Activated CD8-positive, alpha-beta memory T cell treated with anti-CD3 and anti-CD28 coated beads, Interleukin-2, amount 50 U/mL, for 24 hours (primary cell): ENCODE results near the gene OSBPL10.

ENCODE experiments used
- DNase-seq: peaks from one replicate; pipeline ENCODE4 v3.0.0-alpha.2; 2020; ENCODE audit errors: extremely low read depth

Gene OSBPL10

GRCh38 chr3:31958701-31959152 lies 22.3 kb downstream of the OSBPL10 start:
- DNase-seq = no peak

- DNase-seq = no peak
Measured at GRCh38 chr3:31957106-31957505, 24.0 kb downstream of the OSBPL10 start.

GRCh38 chr3:31955581-31955980 lies 25.5 kb downstream of the OSBPL10 start:
- DNase-seq = no peak

GRCh38 chr3:31953636-31954035 lies 27.4 kb downstream of the OSBPL10 start:
- no peak for DNase-seq

- no peak for DNase-seq
Measured at GRCh38 chr3:31953091-31953490, 28.0 kb downstream of the OSBPL10 start.

- DNase-seq = no peak
Measured at GRCh38 chr3:31952205-31952604, 28.9 kb downstream of the OSBPL10 start.

- DNase-seq = no peak
Measured at GRCh38 chr3:31948280-31948679, 32.8 kb downstream of the OSBPL10 start.

GRCh38 chr3:31947671-31948091 lies 33.4 kb downstream of the OSBPL10 start:
- DNase-seq = no peak

- DNase-seq = no peak
Measured at GRCh38 chr3:31947162-31947561, 33.9 kb downstream of the OSBPL10 start.

GRCh38 chr3:31946484-31947081 lies 34.5 kb downstream of the OSBPL10 start:
- DNase-seq = no peak

GRCh38 chr3:31945738-31946052 lies 35.4 kb downstream of the OSBPL10 start:
- DNase-seq = no peak

GRCh38 chr3:31943041-31943440 lies 38.0 kb downstream of the OSBPL10 start:
- no peak for DNase-seq

GRCh38 chr3:31942446-31942845 lies 38.6 kb downstream of the OSBPL10 start:
- no peak for DNase-seq

GRCh38 chr3:31937225-31937624 lies 43.8 kb downstream of the OSBPL10 start:
- no peak for DNase-seq

GRCh38 chr3:31936420-31937060 lies 44.5 kb downstream of the OSBPL10 start:
- no peak for DNase-seq

GRCh38 chr3:31934866-31935265 lies 46.2 kb downstream of the OSBPL10 start:
- DNase-seq = no peak

GRCh38 chr3:31934018-31934417 lies 47.0 kb downstream of the OSBPL10 start:
- DNase-seq = no peak

GRCh38 chr3:31932990-31933389 lies 48.1 kb downstream of the OSBPL10 start:
- DNase-seq = no peak

- DNase-seq = no peak
Measured at GRCh38 chr3:31929826-31930502, 51.1 kb downstream of the OSBPL10 start.

- no peak for DNase-seq
Measured at GRCh38 chr3:31927811-31928210, 53.3 kb downstream of the OSBPL10 start.

- DNase-seq = no peak
Measured at GRCh38 chr3:31926543-31926942, 54.5 kb downstream of the OSBPL10 start.

- DNase-seq = no peak
Measured at GRCh38 chr3:31925271-31925630, 55.8 kb downstream of the OSBPL10 start.

GRCh38 chr3:31924610-31925270 lies 56.3 kb downstream of the OSBPL10 start:
- no peak for DNase-seq
